HG02884 (cell line): ENCODE measurements around the gene PCK2.

Experiments used
- ATAC-seq: cut with Tn5 transposase; IDR thresholded peaks from one replicate; pipeline ENCODE4 v1.9.1; 2021; ENCODE audit warnings: mild to moderate bottlenecking, moderate library complexity; ENCODE audit not compliant: unreplicated experiment

PCK2 gene

DNA sequence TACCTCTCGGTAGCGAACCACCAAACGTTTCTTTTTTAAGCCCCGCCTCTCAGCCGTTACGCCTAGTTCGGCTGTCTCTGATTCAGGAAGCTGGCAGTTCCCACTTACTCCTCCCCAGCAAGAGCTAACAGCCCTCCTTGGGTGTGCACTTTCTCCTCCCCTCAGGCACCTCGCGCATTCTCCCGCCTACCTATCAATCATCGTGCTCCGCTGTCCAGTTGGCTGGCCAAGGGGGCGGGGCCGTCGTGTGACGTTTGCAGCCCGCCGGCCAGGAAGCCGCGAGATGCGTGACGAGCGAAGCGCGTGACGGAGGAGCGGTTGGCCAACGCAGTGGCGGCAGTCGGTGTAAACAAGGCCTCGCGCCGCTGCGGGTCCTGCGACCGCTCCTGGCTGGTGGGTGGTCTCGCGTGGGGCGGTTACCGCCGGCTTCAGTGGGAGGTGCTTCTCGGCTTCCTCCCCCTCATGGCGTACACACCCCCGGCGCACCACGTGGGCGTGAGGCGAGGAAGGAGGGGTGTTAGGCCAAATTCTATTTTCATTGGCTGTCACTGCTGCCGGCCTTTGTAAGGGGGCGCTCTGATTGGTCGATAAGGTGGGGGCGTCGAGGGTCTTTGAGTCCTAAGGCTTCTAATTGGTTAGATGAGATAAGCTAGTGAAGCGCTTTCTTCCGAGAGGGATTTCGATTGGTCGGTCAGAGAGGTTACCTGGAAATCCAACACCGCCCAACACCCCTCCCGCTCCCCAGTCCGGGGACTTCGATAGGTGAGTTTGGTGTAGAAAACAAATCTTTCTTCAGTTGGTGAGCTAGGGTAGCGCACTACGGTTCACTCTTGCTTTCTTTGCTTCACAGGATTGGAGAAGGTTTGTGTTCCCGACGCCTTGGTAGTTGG, 20.7 kb downstream of the PCK2 start, which contains the start of the genes DCAF11 and NRL:
DCAF11 (plus strand) TSS at position 246 of the 890 bp plus-strand sequence. CDS start 818 bp downstream, outside the sequence.
NRL (minus strand) TSS at position 418 of the 890 bp plus-strand sequence. CDS start 32,101 bp downstream, outside the sequence.
- peak; percentile 80 for ATAC-seq

DNA sequence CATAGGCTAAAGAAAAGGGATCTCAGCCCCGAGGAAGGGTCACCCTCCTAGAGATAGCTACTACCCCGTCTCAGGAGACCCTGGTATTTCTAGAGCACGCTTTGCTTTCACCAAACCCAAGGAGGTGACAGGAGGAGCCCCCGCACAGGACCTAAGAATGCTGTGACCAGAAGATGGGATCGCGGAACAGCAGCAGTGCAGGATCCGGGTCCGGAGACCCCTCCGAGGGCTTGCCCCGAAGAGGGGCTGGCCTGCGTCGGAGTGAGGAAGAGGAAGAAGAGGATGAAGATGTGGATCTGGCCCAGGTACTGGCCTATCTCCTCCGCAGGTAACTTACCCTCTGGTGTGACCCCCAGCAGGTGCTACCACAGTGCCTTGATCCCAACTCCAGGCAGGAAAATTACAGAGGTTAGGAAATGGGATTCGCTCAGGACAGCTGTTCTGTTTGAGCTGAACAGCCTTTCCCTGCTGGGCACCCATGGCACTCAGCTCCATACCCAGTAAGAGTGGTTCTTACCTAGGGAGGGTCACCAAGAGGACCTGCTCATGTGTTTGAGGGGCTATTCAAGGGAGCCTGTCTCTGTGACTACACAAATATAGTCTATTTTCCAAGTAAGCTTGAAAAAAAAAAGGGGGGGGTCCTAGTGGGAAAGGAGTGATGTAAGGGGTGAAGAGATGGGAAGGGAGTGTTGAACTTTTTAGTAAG, 21.5 kb downstream of the PCK2 start:
- no peak for ATAC-seq

DNA sequence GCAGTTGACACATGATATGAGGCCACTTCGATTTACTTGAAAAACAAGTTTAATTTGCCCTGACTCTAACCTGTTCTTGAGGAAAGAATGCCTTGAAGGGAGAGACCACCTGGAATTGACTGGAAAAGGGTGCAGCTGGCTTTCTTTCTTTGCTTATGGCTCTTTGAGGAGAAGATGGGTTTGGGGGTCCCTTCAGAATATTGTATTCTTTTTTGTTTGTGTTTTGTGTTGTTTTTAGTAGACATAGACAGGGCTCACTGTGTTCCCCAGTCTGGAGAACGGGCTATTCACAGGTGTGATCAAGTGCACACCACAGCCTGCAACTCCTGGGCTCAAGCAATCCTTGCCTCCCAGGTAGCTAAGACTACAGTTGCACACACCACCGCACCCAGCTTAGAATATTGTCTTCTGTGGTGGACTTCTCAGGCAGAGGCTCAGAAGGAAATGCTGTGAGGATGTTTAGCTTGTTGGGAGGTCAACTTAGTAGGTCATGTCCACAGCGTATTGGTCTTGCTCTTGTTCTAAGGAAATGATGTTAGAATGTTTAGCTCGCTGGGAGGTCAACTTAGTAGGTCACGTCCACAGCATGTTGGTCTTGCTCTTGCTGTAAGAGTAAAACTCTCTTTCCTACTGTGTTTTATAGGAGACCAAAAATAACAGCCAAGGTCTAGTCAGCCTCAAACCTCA, 22.2 kb downstream of the PCK2 start:
- no peak for ATAC-seq

DNA sequence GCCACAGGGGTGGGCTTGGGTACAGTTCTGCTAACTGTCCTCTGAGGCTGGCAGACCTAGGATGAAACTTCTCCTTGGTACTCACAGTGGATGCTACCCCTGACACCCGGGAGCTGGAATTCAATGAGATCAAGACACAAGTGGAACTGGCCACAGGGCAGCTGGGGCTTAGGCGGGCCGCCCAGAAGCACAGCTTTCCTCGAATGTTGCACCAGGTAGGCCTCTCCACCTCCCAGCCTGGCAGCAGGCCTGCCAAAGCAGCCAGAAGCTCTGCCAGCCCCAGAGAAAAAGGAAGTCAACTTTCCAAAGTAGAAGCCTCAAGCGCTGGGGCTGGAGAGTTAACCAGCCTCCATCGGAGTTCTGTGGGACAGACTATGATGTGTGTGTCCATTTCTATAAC, 23.1 kb downstream of the PCK2 start:
- ATAC-seq: no peak

DNA sequence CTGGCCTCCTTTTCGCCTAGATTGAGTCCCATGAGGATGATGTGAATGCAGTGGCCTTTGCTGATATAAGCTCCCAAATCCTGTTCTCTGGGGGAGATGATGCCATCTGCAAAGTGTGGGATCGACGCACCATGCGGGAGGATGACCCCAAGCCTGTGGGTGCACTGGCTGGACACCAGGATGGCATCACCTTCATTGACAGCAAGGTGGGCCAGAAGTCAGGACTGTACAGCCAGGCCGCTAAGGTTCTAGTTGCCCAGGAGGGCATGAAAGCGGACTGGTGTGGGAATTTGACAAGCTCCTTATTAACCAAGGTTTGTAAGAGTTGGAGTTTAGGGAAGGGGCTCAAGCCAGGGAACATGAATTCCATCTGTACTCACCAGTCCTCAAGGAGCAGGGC, 25.6 kb downstream of the PCK2 start:
- ATAC-seq: no peak

DNA sequence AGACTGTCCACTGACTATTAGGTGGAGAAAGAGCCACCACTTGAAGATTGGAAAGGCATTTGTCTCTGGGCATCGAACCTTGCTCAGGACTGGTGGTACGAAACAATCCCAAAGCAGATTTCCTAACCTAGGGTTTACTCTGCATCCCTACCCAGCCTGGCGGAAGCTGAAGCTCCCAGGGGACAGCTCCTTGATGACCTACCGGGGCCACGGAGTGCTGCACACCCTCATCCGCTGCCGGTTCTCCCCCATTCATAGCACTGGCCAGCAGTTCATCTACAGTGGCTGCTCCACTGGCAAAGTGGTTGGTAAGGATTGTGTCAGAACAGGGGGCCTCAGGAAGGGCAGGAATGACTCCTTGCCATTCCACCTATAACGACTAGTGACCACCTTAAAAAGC, 27.1 kb downstream of the PCK2 start:
- no peak for ATAC-seq

DNA sequence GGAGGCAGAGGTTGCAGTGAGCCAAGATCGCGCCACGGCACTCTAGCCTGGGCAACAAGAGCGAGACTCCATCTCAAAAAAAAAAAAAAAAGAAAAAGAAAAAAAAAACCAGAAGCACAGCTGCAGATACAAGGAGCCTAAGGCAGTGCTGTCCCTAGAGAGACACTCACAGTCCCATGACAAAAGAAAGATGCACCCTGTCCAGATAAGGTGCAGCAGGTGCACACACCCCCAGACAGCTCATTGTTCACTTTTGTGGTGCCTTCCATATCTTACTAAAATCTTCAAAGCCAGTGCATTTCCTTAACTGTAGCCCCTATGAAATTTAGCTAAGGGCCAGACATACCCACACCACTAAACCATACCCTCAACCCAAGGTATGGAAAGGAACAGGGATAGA, 28.3 kb downstream of the PCK2 start:
- ATAC-seq: no peak

DNA sequence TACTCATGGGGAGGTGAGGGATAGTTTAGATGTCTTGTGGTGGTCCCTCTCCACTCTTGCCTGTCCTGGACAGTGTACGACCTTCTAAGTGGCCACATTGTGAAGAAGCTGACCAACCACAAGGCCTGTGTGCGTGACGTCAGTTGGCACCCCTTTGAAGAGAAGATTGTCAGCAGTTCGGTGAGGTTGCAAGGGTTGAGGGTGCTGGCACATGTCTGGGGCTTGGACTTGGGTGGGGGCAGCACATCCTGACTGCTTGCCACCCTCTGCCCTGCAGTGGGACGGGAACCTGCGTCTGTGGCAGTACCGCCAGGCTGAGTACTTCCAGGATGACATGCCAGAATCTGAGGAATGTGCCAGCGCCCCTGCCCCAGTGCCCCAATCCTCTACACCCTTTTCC, 28.8 kb downstream of the PCK2 start:
- no peak for ATAC-seq

DNA sequence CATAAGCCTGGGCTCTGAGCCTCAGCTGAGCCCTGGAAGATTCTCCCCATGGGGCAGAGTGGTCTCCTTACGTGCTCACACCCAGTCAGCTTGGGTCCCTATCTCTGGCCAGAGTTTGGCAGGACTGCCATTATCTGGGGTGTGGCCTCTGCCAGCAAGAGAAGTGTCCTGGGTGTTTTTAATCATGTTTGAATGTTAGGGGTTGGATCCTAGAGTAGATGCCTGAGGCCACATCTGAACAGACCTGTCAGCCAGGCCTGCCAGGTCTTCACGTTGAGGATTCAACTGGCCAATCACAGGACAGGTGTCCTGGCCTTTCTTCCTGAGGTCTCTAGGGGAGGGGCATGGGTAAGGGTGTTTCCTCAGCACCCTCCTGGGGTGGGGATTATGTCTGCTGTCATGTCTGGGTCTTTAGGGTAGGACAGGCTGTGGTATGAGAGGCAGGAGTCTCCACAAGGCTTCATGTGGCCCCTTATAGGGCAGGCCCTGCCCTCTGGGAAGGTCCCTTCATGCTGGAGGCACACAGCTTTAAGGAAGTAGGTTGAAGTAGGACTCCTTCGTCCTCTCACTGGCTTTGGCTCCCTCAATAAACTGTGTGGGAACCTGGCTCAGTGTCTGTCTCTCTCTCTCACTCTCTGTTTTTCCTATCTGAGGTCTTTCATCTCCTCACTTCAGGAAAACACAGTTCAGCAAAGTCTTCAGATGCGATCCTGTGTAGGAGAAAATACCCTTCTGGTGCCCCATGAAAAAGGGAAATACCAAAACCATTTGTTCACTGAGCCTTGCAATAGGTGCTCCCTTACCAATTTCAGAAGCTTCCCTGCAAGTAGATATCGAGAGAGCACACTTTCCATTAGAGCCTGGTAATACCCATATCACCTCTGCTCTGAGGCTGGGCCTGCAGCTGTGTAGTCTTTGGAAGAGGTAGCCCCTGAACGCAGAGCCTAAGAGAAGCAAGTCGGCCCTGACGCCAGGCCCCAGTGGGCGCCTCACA, 29.6 kb downstream of the PCK2 start:
- ATAC-seq: peak; percentile 61

DNA sequence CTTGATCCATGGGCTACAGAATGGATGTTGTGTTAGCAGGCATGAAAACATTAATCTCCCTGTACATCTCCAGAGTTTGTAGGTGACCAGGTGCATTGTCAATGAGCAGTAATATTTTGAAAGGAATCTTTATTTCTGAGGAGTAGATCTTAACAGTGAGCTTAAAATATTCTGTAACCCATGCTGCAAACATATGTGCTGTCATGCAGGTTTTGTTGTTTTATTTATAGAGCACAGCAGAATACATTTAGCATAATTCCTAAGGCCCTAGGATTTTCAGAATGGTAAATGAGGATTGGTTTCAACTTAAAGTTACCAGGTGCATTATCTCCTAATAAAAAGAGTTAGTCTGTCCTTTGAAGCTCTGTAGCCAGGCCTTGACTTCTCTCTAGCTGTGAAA, 32.8 kb downstream of the PCK2 start:
- ATAC-seq: no peak

DNA sequence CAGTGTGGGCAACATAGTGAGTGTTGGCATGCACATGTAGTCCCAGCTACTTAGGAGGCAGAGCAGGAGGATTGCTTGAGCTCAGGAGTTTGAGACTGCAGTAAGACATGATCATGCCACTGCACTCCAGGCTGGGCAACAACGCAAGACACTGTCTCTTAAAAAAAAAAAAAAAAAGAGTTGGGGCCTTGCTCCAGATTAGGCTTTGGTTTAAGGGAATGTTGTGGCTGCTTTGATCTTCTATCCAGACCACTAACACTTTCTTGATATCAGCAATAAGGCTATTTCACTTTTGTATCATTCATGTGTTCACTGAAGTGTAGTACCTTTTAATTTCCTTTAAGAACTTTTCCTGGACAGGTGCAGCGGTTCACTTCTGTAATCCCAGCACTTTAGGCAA, 33.6 kb downstream of the PCK2 start:
- ATAC-seq: no peak

DNA sequence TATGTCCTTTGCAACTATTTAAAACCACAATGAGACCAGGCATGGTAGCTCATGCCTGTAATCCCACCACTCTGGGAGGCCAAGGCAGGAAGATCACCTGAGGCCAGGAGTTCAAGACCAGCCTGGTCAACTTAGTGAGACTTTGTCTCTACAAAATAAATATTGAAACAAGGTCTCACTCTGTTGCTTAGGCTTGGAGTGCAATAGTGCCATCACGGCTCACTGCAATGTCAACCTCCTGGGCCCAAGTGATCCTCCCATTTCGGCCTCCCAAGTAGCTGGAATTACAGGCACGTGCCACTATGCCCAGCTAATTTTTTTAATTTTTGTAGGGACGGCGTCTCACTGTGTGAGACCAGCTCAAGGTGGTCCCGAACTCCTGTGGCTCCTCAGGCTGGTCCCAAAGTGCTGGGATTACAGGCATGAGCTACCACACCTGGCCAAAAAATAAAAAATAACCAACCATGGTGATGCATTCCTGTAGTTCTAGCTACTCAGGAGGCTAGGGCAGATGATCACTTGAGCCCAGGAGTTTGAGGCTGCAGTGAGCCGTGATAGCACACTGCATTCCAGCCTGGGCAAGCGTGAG, 35.4 kb downstream of the PCK2 start:
- no peak for ATAC-seq

DNA sequence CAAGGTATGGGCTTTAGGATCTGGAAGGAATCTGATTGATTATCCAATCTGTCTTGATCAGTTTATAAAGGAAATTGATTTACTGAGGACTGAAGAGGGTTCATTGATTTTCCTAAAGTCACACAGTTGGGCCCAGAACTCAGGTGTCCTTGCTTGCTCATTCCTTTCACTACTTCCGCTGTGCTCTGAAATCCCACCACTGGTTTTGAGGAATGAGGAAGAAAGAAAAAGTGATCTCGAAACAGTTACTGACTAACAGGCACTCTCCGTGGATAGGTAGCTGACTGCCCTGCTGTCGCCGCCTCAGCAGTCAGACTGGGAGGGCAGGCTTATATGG, 36.2 kb downstream of the PCK2 start, which contains the start of gene FITM1:
FITM1 (plus strand) TSS at position 280 of the 337 bp plus-strand sequence. CDS start 905 bp downstream, outside the sequence.
- no peak for ATAC-seq

DNA sequence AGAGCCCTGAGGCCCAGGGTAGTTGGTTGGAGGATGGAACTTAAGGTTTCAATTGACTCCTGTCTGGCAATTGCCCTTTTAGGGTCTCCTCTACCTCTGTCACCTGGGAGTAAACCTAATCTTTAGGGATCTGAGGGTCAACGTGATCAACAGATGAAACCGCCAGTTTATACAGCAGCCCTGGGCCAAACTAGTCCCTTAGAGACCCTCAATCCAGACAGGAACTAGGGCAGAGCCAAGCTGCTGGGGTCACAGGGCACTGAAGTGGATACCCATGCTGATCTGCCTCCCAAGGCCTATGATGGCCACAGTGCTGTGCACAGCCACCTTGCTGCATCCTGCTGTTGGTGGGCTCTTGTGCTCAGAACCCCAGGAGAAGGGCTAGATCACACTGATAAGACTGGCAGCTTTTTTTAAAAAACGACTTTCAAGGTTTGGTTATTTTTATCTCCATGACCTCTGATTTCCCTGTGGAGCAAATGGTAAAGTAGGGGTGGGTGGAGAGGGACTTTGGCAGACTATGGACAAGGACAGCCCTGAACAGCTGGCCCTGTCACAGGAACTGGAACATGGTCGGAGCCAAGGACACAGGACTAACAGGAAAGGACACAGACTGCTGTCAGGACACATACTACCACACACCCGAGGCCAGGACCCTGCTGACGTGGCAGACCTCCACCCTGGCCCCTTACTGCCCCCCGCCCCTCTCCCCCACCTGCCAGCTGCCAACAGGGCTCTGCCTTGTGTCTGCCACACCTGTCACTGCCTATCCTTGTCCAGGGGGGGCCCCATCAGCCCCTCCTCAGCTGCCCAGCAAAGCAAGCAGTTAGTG, 36.8 kb downstream of the PCK2 start:
- ATAC-seq: no peak

DNA sequence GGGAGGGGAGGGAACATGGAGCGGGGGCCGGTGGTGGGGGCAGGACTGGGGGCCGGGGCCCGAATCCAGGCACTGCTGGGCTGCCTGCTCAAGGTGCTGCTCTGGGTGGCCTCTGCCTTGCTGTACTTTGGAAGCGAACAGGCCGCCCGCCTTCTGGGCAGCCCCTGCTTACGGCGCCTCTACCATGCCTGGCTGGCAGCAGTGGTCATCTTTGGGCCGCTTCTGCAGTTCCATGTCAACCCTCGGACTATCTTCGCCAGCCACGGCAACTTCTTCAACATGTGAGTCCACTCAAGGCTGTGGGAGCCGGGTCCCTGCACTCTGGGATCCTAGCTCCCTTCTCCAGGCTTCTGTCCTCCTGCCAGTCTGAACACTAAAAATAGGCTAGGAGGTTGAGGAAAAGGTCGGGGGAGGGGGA, 37.4 kb downstream of the PCK2 start:
- ATAC-seq: no peak

DNA sequence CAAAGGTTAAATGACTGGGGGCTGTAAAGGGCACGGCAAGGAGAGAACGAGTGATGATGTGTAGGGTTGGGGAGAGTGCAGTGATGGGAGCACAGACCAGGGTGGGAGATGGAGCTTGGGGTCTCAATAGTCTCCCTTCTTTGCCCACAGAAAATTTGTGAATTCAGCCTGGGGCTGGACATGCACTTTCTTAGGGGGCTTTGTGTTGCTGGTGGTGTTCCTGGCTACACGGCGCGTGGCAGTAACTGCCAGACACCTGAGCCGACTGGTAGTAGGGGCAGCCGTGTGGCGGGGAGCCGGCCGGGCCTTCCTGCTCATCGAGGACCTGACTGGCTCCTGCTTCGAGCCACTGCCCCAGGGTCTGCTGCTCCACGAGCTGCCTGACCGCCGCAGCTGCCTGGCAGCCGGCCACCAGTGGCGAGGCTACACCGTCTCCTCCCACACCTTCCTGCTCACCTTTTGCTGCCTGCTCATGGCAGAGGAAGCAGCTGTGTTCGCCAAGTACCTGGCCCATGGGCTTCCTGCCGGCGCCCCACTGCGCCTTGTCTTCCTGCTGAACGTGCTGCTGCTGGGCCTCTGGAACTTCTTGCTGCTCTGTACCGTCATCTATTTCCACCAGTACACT, 38.1 kb downstream of the PCK2 start:
- no peak for ATAC-seq

DNA sequence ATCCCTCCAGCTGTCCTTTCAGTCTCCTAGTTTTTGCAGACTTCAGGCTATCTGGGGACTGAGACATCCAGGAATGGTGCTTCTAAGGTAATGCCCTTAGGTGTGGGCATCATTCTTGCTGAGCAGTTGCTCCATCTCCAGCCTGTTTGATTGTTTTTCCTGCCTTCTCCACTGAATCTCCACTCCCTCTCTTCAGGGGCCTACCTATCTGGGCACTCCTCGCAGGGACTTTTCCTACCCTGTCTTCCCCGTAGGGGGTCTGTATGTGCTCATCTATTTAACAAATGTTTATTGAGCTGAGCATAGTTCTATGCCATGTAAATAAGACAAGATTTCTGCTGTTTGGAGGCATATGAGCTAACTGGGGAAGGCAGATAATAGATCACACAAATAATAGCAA, 38.9 kb downstream of the PCK2 start:
- ATAC-seq: no peak

DNA sequence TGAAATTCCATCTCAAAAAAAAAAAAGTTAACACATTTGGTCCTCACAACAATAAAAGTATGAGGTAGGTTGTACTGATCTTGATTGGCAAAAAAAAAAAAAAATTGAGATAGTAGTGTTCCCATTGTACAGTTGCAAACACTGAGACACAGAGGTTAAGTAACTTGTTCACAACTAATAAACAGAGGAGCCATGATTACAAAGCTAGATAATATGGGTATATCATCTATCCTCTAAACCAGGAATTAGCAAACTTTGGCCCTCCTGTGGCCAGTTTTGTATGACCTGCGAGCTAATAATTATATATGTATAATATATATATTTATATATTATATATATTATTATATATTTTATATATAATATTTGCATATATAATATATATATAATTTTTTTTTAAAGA, 39.6 kb downstream of the PCK2 start:
- ATAC-seq: no peak

DNA sequence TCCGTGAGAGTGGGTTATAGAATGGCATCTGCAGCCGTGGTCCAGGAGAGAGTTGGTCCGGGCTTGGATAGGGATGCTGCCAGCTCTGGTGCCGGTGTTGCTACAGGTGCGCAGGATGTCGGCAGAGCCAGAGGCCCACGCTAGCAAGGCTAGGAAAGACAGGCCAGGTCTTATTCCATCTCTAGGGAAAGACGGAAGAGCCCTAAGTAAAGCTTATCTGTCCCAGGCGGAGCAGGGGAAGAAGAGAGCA, 41.4 kb downstream of the PCK2 start:
- ATAC-seq: no peak
